Astrocyte of the hippocampus (primary cell): Measurements from ENCODE around the gene MRGPRE.

ENCODE experiments used
- DNase-seq: peaks from one replicate; pipeline ENCODE4 v3.0.0; 2011; ENCODE audit warnings: low read depth, low spot score

The MRGPRE gene

DNA sequence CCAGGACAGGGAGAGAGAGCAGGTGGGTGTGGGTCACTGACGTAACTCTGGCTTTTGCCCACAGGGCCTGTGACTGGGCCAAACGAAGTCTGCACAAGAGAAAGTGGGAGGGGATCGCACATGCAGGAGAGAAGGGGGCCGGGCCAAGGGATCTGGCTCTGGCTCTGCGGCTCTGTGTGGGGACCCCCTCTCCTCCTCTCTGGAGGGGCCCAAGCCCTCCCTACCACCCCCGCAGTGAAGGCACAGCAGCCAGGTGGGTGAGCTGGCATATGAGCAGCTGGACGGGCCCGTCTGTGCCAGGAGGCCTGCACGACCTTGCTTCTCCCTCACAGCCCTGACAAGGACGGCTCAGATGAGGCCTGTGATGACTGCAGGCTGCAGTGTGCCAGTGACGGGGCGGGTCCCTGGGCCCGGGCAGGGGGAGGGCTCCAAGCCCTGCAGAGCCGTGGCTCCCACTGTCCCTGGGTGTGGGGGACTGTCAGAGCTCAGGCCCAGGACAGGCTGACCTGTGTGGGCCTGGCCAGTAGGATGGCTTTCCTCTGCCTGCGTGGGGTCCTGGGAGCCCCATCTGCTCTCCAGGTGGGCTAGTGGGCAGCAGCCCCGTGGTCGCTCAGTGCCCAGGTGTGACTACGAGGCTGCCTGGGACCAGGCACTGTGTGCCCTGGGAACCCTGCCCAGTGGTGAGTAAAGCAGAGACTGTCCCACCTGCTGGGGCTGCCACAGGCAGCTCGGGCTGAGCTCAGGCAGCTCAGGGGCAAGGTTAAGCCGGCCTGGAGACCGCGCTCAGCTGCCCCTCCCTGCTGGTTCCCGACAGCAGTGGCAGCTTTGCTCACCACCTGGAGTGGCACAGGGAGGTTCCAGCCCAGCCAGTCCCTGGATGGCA lies 35.8 kb downstream of the MRGPRE start:
- DNase-seq = no peak

DNA sequence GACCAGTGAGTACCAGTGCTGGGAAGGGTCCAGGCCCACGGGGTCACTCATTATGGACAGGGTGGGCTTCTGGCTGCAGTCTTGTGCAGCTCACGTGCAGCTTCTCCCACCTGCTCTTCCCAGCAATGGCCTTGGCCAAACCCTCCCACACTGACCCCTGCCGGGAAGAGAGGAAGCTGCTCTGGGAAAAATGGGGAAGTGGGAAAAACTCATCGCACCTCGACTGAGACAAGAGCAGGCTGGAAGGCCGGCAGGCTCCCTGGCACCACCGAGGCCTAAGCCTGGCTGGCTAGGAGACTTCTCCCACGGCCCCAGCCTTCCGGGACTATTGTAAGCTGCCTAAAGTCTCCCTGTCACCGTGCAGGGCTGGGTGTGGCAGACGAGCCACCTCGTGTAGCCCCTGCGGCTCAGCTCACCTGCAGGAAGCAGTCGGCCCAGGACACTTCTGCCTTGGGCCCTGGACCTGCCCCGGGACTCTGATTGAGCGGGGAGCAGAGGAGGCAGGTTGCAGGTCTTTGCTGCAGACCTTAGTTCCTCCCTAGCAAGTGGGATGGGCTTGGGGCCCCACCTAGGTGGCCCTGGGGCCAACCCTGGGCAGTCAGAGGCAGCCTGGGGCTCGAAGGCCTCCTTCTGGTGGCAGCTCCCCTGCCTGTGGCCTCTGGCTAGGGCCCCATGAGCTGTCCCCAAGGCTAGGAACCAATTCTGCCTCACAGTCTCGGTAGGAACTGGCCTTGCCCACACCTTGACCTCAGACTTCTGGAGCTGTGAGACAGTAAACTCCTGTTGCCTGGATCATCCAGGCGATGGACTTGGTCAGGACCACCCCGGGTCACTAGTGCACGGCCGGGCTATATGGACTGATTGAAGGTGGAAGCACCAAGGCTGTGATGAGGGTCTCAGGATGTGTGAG lies 36.7 kb downstream of the MRGPRE start:
- DNase-seq = no peak

DNA sequence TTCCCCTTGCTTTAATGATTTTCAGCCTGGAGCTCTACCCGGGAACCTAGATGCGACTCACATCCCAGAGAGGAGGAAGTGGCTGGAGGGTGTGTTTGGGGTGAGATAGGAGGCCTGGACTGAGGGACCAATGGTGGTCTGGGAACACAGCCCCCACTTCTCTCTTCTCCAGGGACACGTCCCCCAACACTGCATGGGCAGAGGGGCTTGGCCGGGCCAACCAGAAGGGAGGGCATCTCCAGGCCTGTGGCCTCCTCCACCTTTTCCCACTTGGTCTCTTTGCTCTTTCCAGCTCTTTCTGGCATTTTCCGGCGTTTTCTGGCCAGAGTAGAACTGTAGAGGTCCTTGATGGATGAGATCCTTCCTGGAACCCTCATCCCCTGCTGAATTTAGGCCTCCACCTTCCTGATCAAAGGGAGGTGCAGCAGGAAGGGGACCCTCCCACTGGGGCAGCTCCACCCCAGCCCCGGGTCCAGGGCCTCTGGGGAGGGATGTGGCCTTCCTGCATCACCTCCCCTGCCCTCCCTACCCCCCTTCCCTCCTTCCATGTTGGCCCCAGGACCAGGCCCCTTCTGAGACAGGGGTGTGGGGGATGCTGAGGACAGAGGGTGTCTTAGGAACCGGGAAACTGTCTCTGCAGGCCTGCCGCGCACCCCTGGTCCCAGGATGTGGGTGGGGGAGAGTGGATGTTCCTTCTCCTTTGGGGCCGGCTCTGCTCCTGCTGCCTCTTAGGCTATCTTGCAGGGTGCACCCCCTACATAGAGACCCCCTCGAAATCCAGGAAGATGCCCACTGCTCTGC lies 38.0 kb downstream of the MRGPRE start:
- DNase-seq = no peak

DNA sequence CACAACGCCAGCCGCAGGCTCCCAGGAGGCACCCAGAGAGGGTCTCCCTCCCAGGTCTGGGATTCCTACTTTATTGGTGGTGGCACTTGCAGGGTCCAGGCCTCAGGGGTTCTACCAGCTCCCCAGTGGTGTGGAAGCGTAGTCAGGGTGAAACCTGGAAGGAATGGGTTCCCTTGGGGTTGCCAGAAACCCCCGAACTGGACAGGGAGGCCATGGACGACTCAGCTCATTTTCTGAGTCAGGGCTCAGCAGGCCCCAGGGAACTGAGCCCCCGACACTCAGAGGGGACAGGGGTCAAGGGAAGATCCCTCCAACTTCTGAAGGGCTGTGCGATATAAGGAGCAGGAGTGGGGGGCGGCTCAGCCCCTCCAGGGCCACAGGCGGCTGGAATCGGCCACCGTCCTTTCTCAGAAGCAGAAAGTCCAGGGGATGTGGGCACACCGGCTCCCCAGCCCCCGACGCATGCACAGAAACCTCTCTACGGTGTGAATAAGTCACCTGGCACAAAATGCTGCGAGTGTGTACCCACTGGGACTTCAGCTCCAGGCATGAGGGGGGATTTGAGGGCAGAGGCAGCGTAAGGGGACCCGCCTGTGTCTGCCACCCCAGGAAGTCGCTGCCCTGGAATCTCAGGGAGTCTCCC lies 38.7 kb downstream of the MRGPRE start:
- no peak for DNase-seq

DNA sequence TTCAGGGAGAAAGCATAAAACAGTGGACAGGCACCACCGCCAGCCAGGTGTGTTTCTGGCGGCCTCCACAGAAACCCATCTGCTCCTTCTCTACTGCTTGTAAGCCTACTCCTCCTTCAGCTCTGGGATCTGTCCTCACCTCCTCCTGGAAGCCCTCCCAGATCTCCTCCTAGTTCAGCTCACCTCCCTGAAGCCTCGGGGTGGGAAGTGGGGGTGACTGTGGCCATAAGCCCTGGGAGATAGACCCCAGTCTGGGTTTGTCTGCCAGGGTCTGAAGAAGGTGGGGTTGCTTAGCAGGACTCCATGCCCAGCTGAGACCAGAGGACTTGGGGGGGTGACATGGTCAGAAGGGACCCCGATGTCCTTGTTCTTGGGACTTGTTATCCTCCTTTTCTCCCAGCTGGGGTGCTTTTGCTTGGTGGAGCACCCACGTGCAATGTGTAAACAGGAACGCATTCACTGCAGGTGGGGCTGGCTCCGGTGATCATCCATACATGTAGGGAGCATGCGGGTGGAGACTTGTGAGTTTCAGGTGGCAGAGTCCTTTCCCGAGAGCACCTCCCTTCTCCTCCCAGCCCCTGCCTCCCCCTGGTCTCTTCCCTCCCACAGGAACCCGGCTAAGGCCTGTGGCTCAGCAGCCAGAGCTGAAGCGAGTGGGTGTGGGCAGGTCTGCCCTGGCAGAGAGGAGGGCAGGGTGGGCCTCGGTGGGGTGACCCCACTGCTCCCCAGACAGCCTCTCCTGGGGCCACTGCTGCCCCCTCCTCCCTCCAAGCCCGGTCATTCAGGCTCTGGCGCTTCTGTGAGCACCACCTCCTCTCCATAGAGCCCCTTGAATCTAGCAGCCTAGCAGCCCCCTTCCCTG lies 39.5 kb downstream of the MRGPRE start:
- DNase-seq = no peak

DNA sequence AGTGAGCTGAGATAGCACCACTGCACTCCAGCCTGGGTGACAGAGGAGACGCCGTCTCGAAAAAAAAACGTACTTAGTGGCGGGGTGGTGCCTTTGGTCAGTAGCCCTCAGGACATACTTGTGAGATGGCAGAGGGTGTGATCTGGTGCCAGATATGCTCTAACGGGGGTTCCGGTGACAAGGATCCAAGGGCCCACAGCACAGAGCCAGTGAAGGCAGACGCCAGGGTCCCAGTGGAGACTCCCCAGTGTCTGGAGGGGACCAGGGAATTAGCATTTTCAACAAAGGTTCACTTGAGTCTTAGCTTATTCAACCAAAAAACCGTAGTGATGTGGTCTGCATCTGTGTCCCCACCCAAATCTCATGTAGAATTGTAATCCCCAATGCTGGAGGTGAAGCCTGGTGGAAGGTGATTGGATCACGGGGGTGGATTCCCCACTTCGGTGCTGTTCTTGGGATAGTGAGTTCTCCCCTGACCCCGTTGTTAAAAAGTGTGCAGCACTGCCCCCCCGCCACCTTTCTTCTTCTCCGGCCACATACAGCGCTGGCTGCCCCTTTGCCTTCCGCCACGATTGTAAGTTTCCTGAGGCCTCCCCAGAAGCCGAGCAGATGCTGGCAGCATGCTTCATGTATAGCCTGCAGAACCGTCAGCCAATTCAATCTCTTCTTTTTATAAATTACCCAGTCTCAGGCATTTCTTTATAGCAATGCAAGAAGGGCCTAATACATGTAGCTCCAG lies 40.5 kb downstream of the MRGPRE start:
- DNase-seq = no peak

DNA sequence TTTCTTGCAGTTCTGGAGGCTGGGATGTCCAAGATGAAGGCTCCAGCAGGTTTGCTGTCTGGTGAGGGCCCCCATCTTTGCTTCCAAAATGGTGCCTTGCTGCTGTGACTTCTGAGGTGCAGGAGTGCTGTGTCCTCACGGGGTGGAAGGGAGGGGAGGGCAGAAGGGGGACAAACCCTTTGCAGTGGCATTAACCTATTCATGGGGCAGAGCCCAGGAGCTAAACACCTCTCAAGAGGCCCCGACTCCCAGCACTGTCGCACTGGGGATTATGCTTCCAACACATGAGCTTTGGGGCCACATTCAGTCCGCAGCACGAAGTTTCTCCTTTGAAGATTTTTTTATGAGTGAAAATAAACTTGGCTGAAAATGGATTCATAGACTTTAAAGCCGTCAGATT lies 41.6 kb downstream of the MRGPRE start:
- no peak for DNase-seq

DNA sequence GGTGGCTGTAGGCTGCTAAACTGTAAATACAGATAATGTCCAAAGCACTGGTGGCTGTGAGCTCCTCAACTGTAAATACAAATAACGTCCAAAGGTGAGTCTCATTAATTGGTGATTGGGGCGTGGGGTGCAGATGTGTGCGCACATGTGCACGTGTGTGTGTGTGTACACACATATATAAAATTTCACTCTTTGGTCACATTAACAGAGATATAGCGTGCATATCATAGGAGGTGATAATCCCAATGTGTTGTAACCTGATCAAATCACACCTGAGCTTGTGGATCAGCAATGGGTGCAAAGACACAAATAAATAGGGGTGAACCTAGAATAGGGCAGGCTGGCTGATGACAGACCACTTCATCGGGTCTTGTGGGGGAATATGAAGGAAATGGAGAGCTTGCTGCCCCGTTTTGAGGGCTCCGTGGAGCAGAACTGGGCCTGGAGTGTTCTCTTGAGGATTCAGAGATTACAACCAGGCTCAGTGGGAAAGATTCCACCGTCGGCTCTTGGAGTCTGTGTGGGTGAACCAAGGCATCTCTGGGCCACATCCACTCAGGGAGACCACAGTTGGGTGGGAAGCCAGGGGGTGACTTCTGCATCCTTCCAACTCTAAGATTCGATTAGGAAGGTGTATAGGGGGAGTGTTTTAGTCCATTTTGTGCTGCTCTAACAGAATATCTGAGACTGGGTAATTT lies 42.2 kb downstream of the MRGPRE start:
- DNase-seq = no peak

DNA sequence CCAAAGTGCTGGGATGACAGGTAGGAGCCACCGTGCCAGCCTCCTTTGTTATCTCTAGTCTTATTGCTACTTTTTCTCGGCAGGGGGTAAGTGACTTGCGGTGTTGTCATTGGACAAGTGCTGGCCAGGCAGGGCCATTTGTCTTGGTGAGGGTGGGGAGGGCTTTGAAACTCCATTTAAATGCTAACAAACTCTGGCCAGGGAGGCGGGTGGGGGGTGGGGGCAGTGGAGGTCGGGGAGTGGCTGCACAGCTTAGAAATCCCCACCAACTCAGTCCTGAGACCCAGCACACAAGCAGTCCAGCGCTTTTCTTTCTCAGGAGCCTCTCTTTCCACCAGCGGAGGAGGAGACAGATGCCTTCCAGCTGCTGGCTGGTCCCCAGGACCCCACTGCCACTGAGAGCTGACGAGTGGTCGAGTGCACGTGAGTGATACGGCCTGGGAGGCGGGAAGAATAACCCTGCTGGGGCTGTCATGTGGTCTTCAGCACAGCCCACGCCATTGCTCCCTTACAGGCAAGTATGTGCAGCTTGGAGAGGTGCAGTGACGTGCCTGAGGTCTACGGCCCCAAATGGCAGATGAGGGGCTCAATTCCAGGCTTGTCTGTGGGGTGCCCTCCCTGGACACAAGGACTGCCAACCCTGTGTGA lies 42.9 kb downstream of the MRGPRE start:
- DNase-seq = no peak

DNA sequence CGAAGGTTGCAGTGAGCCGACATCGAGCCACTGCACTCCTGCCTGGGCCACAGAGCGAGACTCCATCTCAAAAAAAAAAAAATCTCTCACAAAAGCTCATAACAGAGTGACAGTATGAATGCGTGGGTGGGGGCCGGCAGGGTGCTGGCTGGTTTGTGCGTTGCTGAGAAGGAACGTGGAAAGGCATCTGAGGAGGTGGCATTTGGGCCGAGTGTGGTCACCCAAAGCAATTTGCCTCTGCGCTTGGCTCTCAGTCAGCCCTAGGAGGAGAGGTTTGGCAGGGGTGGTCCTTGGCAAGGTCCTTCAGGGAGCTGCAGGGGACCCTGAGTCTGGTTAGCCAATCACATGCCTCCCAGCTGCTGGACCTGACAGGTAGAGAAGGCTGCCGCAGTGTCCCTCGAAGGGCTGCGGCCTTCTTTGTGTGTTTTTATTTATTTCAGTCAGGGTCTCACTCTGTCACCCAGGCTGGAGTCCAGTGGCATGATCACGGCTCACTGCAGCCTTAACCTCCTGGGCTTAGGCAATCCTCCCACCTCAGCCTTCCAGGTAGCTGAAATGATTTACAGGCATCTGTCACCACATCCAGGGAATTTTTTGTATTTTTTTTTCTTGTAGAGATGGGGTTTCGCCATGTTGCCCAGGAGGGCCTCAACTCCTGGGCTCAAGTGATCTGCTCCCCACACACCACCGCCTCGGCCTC lies 43.6 kb downstream of the MRGPRE start:
- DNase-seq = no peak

DNA sequence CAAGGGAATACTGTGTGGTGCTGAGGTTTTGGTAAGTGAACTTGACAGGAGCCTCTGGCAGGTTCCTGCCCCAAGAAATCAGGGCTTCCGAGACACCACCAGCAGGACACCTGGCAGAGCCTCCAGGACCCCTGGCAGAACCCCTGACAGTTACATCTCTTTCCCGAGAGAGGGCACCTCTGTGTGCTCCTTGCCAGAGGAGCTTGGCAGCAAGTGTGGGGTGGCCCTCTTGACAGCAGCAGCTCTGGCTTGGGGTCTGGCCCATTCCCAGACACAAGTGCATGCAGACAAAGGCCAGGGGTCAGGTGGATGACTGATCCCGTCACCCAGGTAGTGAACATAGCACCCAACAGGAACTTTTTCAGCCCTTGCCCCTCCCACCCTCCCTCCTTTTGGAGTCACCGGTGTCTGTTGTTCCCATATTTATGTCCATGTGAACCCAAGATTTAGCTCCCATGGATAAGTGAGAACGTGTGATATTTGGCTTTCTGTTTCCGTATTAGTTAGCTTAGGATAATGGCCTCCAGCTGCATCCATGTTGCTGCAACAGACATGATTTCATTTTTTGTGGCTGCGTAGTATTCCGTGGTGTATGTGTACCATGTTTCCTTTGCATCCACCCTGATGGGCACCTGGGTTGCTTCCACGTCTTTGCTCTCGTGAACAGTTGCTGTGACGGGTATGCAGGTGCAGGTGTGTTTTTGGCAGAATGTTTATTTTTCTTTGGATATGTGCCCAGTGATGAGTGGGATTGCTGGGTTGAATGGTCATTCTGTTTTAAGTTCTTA lies 45.9 kb downstream of the MRGPRE start:
- no peak for DNase-seq

DNA sequence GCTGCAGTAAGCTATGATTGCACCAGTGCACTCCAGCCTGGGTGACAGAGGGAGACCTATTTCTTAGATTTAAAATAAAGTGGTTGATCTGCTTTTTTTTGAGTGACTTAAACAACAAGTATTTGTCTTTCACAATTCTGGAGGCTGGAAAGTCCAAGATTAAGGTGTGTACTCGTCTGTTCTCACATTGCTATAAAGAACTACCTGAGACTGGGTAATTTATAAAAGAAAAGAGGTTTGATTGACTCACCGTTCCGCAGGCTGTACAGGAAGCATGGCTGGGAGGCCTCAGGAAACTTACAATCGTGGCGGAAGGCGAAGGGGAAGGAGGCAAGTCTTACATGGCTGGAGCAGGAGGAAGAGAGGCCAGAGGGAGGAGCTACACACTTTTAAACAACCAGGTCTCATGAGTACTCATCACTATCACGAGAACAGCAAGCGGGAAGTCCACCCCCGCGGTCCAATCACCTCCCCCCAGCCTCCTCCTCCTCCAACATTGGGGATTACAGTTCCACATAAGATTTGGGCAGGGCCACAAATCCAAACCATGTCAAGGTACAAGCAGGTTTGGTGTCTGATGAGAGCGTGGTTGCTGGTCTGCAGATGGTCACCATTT lies 47.4 kb downstream of the MRGPRE start:
- DNase-seq = no peak

DNA sequence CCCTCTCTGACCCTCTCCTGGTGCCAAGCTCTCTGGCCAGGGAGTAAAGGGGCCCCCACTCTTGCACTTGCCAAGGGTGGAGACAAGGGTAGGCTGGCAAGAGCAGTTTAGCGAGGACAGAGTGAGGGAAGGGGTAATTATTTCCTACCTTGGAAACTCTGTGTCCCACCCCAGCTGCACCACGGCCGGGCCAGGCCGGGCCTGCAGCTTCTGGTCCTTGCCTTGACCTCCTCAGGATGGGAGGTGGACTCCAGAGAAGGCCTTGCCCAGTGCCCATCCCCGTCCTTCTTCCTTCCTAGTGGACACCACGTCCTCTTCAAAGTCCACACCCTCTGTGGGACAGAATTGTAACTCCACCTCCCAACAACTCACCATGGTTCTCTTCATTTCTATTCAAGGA lies 48.7 kb downstream of the MRGPRE start:
- DNase-seq = no peak

DNA sequence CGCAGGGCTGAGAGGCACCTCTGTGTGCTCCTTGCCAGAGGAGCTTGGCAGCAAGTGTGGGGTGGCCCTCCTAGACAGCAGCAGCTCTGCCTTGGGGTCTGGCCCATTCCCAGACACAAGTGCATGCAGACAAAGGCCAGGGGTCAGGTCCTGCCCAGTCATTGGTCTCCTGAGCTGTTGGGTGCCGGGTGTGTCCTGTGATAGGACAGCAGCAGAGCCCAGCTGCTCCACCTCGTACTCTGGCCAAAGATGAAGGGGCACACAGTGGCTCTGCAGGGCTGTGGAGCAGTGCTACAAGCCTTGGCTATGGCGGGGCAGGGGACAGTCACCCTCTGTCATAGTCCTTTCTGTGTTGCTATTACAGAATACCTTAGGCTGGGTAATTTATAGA lies 49.8 kb downstream of the MRGPRE start:
- no peak for DNase-seq

DNA sequence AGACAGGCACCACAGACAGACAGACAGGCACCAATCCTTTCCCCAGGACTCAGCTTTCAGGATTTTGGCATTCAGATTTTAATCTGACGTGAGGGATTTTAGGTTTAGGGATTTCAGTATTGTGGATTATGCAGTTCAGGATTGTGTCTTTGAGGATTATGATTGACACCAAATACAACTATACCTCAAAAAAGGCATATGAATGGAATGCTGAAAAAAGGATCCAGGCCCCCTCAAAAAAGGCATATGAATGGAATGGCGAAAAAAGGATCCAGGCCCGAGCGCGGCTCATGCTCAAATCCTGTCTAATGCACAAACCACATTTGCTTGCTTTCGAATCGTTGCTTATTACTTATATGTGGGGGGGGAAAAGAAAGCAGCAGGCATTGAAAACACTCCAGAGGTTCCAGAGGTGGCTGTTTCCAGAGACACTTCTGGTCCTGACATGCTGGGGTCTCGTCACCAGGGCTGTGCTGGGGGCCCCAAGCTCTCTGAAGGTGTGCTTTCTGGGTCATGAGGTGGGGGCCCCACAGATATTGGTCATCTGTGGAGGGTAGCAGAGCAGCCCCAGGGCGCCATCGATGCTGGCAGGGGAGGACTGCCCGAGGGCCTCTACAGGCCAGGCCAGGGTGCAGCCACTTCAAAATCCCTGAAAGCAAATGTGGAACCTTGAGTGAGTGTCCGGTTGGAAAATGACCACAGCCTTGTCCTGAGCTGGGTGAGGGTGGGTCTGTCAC lies 50.3 kb downstream of the MRGPRE start:
- no peak for DNase-seq

DNA sequence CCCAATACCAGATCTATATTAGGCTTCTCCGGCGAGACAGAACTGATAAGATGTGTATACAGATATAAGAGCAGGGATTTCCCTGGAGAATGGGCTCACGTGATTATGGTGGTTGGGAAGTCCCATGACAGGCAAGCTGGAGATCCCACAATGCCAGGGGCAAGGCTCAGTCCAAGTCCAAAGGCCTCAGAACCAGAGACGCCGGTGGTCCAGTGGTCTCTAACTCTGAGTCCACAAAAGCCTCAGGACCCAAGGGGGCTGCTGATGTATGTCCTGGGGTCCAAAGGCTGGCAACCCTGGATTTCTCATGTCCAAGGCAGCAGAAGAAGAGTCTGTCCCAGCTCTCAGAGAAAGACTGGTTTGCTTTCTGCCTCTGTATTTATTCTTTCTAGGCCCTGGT lies 51.3 kb downstream of the MRGPRE start:
- DNase-seq = no peak
